Daoy (cell line): ENCODE results near the gene ABCD1. TPM values are rescaled to one million over a fixed set of nuclear protein-coding genes. Genes with fewer than 3 reads are reported as not detected.

Experiments used
- DNase-seq: peaks from one replicate; pipeline ENCODE4 v3.0.0-alpha.2; 2015; ENCODE audit warnings: low read depth
- total RNA-seq: library from RNA; depleted of rRNA; stranded (reverse); fragments of >200 nt; shearing (Covaris generic); gene quantifications from 2 replicates; pipeline ENCODE4 v1.2.3, GENCODE V29; 2014

The ABCD1 gene
- total RNA-seq, 1 experiment from 2014 or later = 5.0 TPM

DNA sequence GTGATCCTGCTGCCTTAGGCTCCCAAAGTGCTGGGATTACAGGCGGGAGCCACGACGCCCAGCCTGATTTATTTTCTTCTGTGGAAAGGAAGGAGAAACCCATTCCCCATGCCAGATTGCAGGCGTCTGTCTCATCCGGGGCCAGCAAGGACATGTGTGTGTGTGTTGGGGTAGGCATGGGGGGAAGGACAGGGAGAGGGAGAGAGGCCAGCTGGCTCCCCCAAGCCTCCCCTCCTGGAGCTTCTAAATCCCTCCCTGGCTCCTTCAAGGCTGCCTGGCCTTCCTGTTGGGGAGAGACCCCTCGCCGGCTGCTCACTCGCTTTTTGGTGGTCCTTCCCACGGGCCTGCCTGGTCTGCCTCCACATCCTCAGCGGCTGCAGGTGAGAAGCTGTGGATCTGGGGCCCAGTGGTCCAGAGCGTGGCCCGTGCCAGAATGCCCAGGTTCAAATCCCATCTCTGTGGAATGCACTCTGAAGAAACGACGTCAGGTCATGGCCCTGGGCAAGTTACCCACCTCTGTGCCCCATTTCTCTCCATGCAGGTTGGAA is 38.0 kb downstream of the ABCD1 start:
- no peak for DNase-seq

DNA sequence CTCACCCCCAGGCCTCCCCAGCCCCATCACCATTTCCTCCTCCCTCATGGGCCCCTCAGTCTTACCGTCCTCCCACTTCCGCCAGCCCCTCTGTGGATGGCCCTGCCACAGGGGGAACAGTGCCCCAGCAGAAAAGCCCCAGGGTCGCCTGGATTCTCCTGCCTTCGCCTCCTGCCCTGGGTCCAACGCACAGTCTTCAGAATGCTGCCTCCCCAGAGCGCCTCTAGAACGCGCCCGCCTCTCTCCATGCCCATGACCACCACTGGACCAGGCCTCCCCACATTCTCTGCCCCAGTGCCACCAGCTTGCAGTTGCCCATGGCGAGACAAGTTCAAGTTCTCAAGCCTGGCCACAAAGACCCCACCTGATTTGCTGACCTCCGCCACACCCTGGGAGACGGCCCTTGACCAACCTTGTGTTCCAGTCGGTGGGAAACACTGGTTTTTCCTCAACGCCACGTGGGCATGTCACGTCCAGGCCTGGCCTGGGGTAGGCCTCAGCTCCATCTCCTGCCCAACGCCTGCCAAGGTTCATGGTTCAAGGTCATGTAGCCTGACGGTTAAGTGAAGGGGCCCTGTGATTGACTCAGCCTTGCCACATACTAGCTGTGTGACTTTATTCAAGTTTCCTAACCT is 38.8 kb downstream of the ABCD1 start:
- no peak for DNase-seq

DNA sequence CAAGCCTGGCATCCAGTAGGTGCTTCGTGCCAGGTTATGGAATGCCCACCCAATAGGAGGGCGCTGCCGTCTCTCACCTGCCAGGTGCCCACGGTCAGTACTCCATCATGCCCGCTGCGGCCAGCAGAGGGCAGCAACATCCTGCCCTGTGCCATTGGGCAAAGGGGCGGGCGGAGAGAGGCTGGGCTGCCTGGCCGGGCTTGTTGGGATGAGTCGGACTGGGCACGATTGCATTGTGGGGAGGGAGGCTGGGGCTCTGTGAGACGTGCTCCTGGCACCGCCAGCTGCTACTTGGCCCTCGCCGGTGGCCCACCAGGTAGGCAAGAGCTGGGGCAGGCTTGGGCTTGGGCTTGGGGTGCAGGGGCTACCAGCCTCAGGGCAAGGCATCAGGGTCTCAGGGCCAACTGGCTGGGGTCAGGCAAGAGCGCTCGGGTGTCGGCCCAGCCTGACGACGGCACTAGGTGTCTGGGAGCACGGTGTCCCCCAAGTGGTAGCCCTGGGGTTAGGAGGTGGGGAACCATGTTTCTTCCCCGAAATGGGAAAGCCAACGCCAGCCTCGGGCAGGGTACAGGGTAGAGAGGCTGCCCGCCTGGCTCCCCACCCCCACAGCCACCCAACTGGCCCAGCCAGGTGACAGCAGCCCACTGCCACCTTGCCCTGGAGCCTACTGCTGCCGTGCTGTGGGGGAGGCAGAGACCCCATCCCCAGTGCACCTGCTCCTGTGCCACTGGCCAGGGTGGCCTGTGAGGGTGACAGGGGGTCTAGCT is 39.5 kb downstream of the ABCD1 start, which contains the start of gene PLXNB3:
Gene PLXNB3 (plus strand): TSS at position 261 of the 767 bp plus-strand sequence. CDS start 1,287 bp downstream, outside the sequence.
- peak; percentile 80 for DNase-seq

DNA sequence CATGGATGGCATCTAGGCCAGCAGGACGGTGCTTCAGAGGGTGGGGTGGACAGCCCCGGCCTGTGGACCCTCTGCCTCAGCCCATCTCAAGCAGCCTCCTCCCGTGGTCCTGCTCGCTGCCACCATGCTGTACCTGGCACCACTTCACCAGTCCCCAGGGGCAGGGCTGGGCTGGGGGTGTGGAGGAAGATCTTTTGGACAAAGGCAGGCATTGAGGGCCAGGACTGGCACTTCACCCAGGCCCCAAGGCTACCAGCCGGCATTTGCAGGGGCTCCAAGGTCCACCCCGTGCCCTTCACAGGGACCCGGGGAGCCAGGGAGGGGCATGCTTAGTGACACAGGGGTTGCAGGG is 40.1 kb downstream of the ABCD1 start:
- no peak for DNase-seq

DNA sequence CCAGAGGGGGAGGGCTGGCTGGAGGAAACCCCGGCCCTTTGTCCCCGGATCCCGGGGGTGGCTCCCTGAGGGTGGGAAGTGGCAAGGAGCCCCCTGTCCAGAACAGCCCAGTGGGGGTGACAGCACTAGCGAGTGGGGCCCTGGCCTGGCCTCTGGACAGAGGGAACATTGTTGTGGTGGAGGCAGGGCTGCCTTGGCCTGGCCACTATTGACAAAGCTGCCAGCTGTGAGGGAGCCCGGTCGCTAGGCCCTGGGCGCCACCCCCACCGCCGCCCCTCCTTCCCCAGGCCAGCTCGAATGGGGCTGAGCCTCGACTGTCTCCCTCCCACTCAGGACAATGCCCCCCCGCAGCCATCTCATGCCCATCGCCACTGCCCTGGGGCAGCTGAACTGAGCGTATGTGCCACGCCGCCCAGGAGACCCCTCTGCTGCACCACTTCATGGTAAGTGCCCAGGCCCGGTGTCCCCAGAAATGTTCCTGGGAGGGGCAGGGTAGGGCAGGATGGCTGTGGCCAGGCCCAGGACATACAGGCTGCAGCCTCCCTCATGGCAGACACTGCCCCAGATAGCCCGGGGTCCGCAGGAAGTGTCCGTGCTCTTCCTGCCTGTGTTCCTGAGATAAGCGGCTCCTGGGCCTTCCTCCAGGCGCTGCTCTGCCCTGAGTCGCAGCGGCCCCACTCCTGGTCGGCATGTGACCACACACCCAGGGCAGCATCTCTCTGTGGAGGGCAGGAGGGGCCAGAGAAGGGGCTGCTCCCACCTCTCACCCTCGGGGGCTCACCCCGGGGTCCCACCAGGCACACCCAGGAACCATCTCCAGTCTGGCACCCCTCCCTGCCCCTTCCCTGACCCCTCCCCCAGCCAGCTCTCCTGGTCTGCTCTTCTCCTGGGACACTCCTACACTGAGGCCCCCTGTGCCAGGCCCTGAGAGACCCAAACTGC is 40.8 kb downstream of the ABCD1 start:
- no peak for DNase-seq

DNA sequence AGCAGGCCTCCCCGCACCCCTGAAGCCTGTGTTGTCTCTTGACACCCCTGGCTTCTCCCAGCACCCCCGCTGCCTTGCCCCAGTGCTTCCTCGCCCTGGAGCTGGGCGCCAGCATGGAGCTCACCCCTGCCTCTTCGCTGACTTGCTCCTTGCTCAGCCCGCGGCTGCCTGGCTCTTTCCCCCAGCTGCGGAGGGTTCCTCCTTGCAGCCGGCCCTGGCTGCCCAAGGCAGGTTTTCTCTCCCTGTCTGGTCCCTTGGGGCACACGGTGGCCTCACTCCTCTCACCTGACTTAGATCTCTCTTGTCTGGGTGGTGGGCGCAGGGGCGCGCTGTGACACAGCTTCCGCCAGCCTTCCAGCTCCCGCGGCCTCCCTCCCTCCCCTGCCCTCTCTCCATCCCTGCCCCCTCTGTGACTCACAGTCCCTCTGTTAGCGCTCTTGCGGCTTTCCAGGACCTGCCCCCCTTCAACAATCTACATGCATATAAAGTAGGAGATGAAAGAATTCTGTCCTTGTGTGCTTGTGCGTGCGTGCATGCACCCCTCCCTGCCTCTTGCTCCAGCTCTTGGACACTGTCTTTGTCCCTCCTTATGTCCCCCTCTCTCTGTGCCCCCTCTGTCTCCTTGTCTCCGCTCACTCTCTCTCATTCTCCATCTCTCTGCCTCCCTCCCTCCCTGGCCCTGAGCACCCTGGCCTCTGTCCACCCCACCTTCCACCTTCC is 41.6 kb downstream of the ABCD1 start:
- peak; percentile 81 for DNase-seq

DNA sequence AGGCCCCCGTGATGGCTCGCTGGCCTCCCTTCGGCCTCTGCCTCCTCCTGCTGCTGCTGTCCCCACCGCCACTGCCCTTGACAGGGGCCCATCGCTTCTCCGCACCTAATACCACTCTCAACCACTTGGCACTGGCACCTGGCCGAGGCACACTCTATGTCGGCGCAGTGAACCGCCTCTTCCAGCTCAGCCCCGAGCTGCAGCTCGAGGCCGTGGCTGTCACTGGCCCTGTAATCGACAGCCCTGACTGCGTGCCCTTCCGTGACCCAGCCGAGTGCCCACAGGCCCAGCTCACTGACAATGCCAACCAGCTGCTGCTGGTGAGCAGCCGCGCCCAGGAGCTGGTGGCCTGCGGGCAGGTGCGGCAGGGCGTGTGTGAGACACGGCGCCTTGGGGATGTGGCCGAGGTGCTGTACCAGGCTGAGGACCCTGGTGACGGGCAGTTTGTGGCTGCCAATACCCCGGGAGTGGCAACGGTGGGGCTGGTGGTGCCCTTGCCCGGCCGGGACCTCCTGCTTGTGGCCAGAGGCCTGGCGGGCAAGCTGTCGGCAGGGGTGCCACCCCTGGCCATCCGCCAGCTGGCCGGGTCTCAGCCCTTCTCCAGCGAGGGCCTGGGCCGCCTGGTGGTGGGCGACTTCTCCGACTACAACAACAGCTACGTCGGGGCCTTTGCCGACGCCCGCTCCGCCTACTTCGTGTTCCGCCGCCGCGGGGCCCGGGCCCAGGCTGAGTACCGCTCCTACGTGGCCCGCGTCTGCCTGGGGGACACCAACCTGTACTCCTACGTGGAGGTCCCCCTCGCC is 42.4 kb downstream of the ABCD1 start:
- no peak for DNase-seq

DNA sequence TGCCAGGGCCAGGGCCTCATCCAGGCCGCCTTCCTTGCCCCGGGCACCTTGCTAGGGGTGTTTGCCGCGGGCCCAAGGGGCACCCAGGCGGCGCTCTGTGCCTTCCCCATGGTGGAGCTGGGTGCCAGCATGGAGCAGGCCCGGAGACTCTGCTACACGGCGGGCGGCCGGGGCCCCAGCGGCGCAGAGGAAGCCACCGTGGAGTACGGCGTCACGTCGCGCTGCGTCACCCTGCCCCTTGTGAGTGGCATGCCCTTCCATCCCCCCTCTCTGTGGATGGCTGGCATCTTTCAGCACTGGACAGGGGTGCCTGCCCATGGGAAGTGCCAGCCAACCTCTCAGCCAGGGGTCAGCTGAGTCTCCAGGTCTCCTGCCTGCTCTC is 43.0 kb downstream of the ABCD1 start:
- DNase-seq = no peak

DNA sequence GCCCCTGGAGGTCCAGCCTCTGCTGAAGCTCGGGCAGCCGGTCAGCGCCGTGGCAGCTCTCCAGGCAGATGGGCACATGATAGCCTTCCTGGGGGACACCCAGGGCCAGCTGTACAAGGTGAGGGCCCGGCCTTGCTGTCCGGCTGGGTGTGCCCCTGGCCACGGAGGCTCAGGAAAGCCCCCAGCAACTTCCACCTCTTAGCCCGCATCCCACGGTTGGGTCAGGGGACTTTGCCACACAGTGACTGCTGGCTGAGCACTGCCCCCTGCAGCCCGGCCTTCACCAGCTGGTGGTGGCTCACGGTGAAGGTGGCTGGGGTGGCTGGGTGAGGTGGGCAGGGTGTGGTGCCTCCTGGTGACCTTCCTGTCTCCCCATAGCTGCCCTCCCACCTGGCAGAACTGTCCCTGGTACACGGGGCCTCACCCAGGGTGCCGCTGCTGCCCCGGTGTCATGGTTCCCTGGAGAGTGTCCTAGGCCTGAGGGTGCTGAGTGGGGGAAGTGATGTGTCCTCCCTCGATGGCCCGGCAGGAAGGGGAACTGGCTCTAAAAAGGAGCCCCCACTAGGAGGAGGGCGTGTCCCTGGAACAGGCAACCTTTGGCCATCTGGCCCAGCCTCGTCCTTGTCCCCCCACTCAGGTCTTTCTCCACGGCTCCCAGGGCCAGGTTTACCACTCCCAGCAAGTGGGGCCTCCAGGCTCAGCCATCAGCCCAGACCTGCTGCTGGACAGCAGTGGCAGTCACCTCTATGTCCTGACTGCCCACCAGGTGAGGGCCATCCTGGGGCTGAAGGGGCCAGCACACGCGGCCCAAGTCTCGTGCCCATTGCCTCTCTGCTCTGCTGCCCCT is 43.9 kb downstream of the ABCD1 start:
- DNase-seq = no peak

DNA sequence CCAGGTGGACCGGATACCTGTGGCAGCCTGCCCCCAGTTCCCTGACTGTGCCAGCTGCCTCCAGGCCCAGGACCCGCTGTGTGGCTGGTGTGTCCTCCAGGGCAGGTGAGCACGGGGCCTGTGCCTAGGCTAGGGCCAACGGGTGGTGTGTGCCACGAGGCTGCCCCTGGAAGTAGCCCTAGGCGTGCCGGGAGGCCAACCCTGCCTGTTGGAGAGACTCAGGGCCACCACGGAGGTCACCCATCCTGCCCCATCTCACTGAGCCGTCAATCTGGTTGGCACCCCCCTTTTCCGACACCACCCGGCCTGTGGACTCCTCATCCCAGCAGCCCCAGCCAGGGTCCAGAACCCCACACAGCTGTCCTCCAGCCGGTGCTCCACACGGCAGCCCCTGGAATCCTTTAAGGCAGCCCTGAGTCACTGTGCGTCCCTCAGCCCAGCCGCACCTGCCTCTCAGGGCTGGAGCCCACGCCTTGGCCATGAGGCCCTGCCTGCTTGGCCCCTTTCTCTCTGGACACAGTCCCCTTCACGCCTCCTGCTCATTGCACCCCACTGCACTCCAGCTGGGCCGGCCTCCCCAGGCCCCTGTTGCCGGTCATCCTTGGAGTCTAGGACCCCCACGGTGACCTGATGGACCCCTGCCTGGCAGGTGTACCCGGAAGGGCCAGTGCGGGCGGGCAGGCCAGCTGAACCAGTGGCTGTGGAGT is 44.7 kb downstream of the ABCD1 start:
- no peak for DNase-seq

DNA sequence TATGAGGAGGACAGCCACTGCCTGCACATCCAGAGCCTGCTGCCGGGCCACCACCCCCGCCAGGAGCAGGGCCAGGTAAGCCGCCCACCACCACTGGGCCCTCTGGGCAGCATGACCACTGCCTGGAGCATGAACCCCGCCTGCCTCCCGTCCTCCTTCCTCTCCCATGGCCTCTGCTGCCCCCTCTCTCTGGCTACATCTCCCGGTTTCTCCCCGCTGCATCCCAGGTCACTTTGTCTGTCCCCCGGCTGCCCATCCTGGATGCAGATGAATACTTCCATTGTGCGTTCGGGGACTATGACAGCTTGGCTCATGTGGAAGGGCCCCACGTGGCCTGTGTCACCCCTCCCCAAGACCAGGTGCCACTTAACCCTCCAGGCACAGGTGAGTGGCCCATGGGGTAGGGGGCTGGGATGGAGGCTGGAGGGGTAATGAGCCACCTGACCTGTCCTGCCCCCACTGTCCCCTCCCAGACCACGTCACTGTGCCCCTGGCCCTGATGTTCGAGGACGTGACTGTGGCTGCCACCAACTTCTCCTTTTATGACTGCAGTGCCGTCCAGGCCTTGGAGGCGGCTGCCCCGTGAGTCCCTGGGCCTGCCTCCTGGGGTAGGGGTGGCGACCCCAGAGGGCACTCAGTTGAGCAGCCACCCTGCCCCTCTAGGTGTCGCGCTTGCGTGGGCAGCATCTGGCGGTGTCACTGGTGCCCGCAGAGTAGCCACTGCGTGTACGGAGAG is 45.4 kb downstream of the ABCD1 start:
- DNase-seq = no peak

DNA sequence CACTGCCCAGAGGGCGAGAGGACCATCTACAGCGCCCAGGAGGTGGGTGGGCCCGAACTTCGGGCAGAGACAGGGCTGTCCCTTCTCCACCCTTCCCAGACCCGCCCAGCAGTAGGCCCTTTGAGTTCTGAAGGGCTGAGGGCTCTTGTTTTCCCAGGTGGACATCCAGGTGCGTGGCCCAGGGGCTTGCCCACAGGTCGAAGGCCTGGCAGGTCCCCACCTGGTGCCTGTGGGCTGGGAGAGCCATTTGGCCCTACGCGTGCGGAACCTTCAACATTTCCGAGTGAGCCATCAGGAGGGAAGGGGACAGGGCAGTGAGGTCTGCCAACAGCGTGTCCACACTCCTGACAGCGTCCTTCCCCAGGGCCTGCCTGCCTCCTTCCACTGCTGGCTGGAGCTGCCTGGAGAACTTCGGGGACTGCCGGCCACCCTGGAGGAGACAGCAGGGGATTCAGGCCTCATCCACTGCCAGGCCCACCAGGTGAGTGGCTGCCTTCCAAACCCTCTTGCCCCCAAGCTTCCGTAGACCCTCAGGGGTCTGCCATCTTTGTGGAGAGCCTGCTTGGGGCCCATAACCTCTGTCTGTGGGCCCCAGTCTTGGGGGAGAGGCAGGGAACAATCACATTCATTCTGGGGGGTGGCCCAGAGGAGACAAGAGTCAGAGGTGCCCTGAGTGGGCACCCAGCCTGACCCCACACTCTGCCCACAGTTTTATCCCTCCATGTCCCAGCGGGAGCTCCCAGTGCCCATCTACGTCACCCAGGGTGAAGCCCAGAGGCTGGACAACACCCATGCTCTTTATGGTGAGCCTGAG is 46.2 kb downstream of the ABCD1 start:
- DNase-seq = no peak

DNA sequence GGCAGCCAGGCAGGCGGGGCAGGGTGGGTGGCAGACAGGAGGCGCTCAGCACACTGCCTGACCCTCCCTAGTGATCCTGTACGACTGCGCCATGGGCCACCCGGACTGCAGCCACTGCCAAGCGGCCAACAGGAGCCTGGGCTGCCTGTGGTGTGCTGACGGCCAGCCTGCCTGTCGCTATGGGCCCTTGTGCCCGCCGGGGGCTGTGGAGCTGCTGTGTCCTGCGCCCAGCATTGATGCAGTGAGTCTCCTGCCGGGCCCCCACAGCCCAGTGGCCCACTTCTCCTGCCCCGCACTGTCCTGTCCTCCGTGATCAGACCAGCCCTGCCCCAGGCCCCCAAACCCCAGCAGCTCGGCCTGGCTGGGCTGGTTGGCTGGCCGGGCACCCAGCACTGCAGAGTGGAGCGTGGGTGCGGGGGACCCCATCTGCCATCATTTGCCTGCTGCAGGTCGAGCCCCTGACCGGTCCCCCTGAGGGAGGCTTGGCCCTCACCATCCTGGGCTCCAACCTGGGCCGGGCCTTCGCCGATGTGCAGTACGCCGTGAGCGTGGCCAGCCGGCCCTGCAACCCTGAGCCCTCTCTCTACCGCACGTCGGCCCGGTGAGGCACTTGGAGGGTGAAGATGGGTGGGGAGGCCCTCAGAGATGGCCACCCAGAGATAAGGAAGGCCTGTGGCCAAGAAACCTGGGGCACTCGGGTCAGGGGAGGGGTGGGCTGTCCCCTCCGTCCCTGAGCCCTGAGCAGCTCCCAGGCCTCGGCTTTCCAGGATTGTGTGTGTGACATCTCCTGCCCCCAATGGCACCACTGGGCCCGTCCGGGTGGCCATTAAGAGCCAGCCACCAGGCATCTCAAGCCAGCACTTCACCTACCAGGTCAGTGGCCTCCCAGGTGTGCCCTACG is 47.0 kb downstream of the ABCD1 start:
- no peak for DNase-seq

DNA sequence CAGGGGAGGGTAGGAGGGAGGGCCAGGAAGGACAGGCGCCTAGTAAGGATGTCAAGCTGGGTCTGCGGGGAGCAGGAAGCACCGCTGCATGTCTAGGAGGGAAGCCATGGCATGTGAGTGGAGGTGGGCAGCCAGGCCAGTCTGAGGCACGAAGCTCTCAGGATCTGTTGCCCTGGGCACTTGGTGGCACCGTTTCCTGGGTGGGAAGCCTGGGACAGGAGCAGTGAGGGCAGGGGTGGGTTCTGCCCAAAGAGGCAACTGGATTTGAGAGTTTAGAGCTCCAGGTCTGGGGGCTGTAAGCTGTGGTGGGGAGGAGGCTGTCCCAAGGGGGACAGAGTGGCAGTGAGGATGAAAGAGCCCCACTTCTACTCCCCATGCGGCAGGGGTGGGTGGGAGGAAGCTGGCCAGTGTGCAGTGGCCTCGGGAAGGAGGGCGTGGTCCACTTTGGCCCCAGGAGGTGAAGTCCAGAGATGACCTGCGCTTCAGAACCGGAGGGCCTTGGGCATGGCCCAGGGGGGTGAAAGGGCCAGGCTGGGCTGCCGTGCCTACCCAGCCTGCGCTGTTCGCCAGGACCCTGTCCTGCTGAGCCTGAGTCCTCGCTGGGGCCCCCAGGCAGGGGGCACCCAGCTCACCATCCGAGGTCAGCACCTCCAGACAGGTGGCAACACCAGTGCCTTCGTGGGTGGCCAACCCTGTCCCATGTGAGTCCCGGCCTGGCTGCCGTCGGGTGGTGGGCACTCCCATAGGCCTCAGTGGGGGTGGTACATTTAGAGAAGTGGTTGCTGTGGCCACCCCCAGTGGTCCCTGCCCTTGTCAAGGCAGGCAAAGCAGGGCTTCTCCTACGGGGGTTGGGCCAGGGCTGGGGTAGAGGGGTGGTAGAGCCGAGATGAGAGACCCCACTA is 47.9 kb downstream of the ABCD1 start:
- DNase-seq = no peak

DNA sequence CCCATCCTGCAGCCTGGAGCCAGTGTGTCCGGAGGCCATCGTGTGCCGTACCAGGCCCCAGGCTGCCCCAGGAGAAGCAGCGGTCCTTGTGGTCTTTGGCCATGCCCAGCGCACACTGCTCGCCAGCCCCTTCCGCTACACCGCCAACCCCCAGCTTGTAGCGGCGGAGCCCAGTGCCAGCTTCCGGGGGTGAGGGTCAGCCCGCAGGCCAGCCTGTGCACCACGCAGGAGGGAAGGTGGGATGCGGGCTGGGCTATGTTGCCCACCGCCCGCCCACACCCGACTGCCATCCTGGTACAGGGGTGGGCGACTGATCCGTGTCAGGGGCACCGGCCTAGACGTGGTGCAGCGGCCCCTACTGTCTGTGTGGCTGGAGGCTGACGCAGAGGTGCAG is 48.6 kb downstream of the ABCD1 start:
- no peak for DNase-seq
